ENCODE data around the gene NSG1. TPM values are rescaled to one million over a fixed set of nuclear protein-coding genes. Genes with fewer than 3 reads are reported as not detected.

NSG1 gene
- total RNA-seq, 3 donors from 2014 or later: 1.2 to 7.9 (median 3.3) TPM

GRCh38 chr4:4390046-4390445, 3.1 kb downstream of the NSG1 start:
- H3K4me3 ChIP-seq: no peak overlapping the region
- TF ChIP-seq, protein P1, sequence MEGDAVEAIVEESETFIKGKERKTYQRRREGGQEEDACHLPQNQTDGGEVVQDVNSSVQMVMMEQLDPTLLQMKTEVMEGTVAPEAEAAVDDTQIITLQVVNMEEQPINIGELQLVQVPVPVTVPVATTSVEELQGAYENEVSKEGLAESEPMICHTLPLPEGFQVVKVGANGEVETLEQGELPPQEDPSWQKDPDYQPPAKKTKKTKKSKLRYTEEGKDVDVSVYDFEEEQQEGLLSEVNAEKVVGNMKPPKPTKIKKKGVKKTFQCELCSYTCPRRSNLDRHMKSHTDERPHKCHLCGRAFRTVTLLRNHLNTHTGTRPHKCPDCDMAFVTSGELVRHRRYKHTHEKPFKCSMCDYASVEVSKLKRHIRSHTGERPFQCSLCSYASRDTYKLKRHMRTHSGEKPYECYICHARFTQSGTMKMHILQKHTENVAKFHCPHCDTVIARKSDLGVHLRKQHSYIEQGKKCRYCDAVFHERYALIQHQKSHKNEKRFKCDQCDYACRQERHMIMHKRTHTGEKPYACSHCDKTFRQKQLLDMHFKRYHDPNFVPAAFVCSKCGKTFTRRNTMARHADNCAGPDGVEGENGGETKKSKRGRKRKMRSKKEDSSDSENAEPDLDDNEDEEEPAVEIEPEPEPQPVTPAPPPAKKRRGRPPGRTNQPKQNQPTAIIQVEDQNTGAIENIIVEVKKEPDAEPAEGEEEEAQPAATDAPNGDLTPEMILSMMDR (IDR thresholded peaks at IDR 0.05): no peak
- DNase-seq: no peak

GRCh38 chr4:4390515-4391240, 3.8 kb downstream of the NSG1 start:
- intact Hi-C loops (cut with DNase I, micrococcal nuclease): no loop called here

More at GRCh38 chr4:4390046-4390445, 3.1 kb downstream of the NSG1 start:
- peaks cover 17% of the 10 kb centered on the region for H3K4me1 ChIP-seq (ENCODE audit: low read depth)
- intact Hi-C loops (cut with DNase I, micrococcal nuclease): no loop called here
- no peak for ATAC-seq
- no peaks in the 10 kb centered on the region for H3K36me3 ChIP-seq (ENCODE audit: low read depth)
- H3K9me3 ChIP-seq: no peaks in the 10 kb centered on the region

GRCh38 chr4:4391866-4392265, 5.0 kb downstream of the NSG1 start:
- DNase-seq: no peak
- no peak overlapping the region for H3K4me3 ChIP-seq
- no peaks in the 10 kb centered on the region for H3K36me3 ChIP-seq (ENCODE audit: low read depth)
- intact Hi-C loops (cut with DNase I, micrococcal nuclease): no loop called here
- TF ChIP-seq, protein P1 (IDR thresholded peaks at IDR 0.05): no peak
- no peaks in the 10 kb centered on the region for H3K9me3 ChIP-seq
- no peak for ATAC-seq
- H3K4me1 ChIP-seq (ENCODE audit: low read depth): peaks cover 8% of the 10 kb centered on the region

More at GRCh38 chr4:4390515-4391240, 3.8 kb downstream of the NSG1 start:
- DNase-seq: no peak
- Histone ChIP-seq H3K9me3 (no peaks in the 10 kb centered on the region), H3K4me1 (ENCODE audit: low read depth) (peaks cover 17% of the 10 kb centered on the region), H3K36me3 (ENCODE audit: low read depth) (no peaks in the 10 kb centered on the region), H3K4me3 (no peak overlapping the region)
- TF ChIP-seq, protein P1 (IDR thresholded peaks at IDR 0.05): no peak
- no peak for ATAC-seq

- DNase-seq (no peak), ATAC-seq (no peak)
- peaks cover 4% of the 10 kb centered on the region for H3K4me1 ChIP-seq (ENCODE audit: low read depth)
- H3K9me3 ChIP-seq: no peaks in the 10 kb centered on the region
- H3K36me3 ChIP-seq (ENCODE audit: low read depth): no peaks in the 10 kb centered on the region
- no peak overlapping the region for H3K4me3 ChIP-seq
- TF ChIP-seq, protein P1 (IDR thresholded peaks at IDR 0.05): no peak
- intact Hi-C loops (cut with DNase I, micrococcal nuclease): no loop called here
These were observed 5.7 kb downstream of the NSG1 start for GRCh38 chr4:4392501-4393183.

DNA sequence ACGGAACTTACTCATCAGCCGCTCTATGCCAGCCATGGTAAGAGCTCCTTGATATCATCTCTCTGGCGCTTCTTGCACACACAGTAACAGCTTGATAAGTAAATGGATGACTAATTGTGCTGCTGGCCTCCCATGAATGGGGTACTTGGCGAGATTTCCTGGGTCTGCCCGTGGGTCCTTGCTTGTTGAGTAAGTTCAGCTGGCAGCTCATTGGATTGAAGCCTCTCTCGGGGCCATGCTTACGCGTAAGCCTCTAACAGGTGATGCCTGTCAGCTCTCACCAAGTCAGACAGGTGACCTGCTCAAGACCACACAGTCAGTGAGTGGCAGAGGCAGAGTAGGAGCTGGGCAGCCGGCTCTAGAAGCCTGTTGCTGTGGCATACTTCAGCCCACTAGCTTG, 7.7 kb downstream of the NSG1 start:
- Histone ChIP-seq H3K4me1 (ENCODE audit: low read depth) (no peaks in the 10 kb centered on the region), H3K9me3 (no peaks in the 10 kb centered on the region), H3K4me3 (no peak overlapping the region), H3K36me3 (ENCODE audit: low read depth) (no peaks in the 10 kb centered on the region)
- no peak for DNase-seq
- intact Hi-C loops (cut with DNase I, micrococcal nuclease): no loop called here
- no peak for ATAC-seq
- TF ChIP-seq, protein P1 (IDR thresholded peaks at IDR 0.05): no peak

Data from mucosa of descending colon (tissue), 3 donors.